ENCODE results near the gene CGNL1.

Gene CGNL1

GRCh38 chr15:57332326-57332725 lies 44.0 kb upstream of the CGNL1 start:
- H3K27ac ChIP-seq: no peak overlapping the region
- no peak for TF ChIP-seq CTCF (conservative IDR thresholded peaks at IDR 0.05)
- no peak for TF ChIP-seq ZFX (IDR thresholded peaks at IDR 0.05)

GRCh38 chr15:57333487-57333886 lies 42.8 kb upstream of the CGNL1 start:
- H3K27ac ChIP-seq: no peak overlapping the region
- TF ChIP-seq ZFX (IDR thresholded peaks at IDR 0.05): no peak
- TF ChIP-seq CTCF (conservative IDR thresholded peaks at IDR 0.05): no peak

- no peak for TF ChIP-seq ZFX (IDR thresholded peaks at IDR 0.05)
- no peak for TF ChIP-seq CTCF (conservative IDR thresholded peaks at IDR 0.05)
- H3K27ac ChIP-seq: no peak overlapping the region
These were observed 42.0 kb upstream of the CGNL1 start for GRCh38 chr15:57334257-57334656.

- H3K27ac ChIP-seq: no peak overlapping the region
- TF ChIP-seq CTCF (conservative IDR thresholded peaks at IDR 0.05) (no peak), ZFX (IDR thresholded peaks at IDR 0.05) (no peak)
These were observed 41.0 kb upstream of the CGNL1 start for GRCh38 chr15:57335293-57335715.

GRCh38 chr15:57335719-57336118 lies 40.6 kb upstream of the CGNL1 start:
- H3K27ac ChIP-seq: no peak overlapping the region
- TF ChIP-seq CTCF (conservative IDR thresholded peaks at IDR 0.05) (no peak), ZFX (IDR thresholded peaks at IDR 0.05) (no peak)

- TF ChIP-seq CTCF (conservative IDR thresholded peaks at IDR 0.05) (no peak), ZFX (IDR thresholded peaks at IDR 0.05) (no peak)
These were observed 38.4 kb upstream of the CGNL1 start for GRCh38 chr15:57337868-57338411.

GRCh38 chr15:57339321-57339720 lies 37.0 kb upstream of the CGNL1 start:
- TF ChIP-seq CTCF (conservative IDR thresholded peaks at IDR 0.05) (no peak), ZFX (IDR thresholded peaks at IDR 0.05) (no peak)
- H3K27ac ChIP-seq: no peak overlapping the region

More at GRCh38 chr15:57337868-57338411, 38.4 kb upstream of the CGNL1 start:
- H3K27ac ChIP-seq: no peak overlapping the region

Measured in C4-2B (cell line).